ENCODE data around the gene CARMIL3.

CARMIL3 gene

DNA sequence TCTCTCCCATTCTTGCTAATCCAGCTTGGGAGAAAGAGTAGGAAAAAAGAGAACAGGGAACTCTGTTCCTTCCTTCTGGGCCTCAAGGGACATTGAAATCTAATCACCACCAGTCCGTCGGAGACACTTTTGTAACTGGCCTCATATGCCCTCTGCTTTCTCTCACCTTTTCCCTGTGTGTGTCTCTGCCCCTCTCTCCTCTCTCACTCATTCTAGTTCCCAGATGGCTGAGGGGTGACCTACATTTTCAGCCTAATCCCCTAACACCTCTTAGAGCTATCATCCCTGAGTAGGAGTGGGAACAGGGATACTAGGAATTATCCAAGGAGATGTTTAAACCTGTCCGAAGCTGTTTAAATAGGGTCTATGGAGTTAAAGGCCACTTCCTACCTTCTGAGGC, 33.4 kb downstream of the CARMIL3 start:
- no peak for DNase-seq (ENCODE audit: low read depth in 2 of 2)
- H3K4me3 ChIP-seq (replicated peaks in 1 of 2; ENCODE audit: low read depth in 2 of 2, low read length in 2 of 2) = no peak overlapping the region
- TF ChIP-seq, protein P1, sequence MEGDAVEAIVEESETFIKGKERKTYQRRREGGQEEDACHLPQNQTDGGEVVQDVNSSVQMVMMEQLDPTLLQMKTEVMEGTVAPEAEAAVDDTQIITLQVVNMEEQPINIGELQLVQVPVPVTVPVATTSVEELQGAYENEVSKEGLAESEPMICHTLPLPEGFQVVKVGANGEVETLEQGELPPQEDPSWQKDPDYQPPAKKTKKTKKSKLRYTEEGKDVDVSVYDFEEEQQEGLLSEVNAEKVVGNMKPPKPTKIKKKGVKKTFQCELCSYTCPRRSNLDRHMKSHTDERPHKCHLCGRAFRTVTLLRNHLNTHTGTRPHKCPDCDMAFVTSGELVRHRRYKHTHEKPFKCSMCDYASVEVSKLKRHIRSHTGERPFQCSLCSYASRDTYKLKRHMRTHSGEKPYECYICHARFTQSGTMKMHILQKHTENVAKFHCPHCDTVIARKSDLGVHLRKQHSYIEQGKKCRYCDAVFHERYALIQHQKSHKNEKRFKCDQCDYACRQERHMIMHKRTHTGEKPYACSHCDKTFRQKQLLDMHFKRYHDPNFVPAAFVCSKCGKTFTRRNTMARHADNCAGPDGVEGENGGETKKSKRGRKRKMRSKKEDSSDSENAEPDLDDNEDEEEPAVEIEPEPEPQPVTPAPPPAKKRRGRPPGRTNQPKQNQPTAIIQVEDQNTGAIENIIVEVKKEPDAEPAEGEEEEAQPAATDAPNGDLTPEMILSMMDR (IDR thresholded peaks at IDR 0.05; ENCODE audit: low read depth, low read length) = no peak

DNA sequence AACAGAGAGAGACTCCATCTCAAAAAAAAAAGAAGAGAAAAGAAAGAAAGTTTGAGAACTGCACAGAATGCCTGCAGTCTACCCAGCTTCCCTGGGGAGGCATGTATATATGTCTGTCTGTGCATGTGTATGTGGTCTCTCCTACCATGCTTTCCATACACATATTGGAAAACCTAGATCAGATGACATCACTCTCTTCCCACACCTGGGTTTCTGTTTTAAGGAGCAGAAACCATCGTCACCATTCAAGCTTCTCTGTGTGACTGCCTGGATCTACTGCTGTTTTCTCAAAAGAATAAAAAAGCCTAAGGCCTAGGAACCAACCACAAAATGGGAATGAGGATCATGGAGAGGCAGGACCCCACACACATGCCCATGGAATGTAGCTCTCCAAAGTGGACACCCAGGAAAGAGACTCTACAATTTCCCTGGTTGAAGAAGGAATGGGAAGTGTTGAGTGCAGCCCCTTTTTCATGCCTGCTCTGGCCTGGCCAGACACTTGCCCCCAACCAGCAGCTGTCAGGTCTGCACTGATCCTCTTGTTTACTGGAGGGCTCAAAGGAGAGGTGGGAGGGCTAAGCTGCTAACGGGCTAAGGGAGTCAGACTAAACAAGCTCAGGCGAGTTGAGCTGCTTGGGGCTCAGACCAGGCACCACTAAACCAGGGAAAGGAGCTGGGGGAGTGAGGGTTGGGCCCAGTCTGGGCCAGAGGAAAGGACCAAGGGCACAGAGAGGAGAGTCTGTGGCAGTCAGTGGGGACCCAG, 34.6 kb downstream of the CARMIL3 start:
- H3K4me3 ChIP-seq (replicated peaks in 1 of 2; ENCODE audit: low read depth in 2 of 2, low read length in 2 of 2) = no peak overlapping the region
- DNase-seq (ENCODE audit: low read depth in 2 of 2) = no peak
- TF ChIP-seq, protein P1 (IDR thresholded peaks at IDR 0.05; ENCODE audit: low read depth, low read length) = no peak

DNA sequence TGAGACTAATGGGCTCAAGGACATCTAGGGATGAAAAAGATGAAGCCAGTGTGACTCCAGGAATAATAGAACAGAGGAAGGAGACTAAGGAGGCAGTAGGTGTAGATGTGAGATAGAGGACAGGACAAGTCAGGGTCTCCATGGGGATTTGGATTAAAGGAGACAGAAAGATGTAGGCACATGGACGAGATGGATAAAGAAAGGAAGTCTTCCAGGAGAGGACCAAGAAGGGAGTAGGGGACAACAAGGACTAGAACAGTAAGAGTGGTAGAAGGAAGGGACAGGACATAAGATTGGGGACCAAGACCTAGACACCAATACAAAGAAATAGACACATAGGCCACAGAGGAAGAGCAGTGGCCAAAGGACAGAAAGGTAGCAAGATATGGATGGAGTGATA, 35.2 kb downstream of the CARMIL3 start:
- TF ChIP-seq, protein P1 (IDR thresholded peaks at IDR 0.05; ENCODE audit: low read depth, low read length) = no peak
- no peak overlapping the region for H3K4me3 ChIP-seq (replicated peaks in 1 of 2; ENCODE audit: low read depth in 2 of 2, low read length in 2 of 2)
- no peak for DNase-seq (ENCODE audit: low read depth in 2 of 2)

DNA sequence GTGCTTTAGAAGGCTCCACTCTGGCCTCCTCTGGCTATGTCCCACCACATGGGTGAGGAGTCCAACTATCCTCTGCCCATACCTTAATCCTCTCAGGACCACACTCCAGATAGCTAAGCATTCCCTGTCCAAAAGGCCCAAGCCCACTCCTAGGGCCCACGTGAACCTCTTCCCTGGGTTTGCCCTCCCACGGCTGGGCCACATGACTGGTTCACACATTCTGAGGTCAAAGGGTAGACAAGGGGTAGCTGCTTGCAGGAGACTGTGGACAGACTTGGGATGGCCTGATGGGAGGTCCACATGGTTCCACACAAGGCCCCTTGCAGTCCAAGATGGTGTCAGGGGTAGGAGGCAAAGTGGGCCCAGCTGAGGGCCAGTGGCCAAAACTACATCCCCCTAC, 36.3 kb downstream of the CARMIL3 start:
- TF ChIP-seq, protein P1 (IDR thresholded peaks at IDR 0.05; ENCODE audit: low read depth, low read length) = no peak
- H3K4me3 ChIP-seq (replicated peaks in 1 of 2; ENCODE audit: low read depth in 2 of 2, low read length in 2 of 2) = no peak overlapping the region
- DNase-seq (ENCODE audit: low read depth in 2 of 2) = no peak

DNA sequence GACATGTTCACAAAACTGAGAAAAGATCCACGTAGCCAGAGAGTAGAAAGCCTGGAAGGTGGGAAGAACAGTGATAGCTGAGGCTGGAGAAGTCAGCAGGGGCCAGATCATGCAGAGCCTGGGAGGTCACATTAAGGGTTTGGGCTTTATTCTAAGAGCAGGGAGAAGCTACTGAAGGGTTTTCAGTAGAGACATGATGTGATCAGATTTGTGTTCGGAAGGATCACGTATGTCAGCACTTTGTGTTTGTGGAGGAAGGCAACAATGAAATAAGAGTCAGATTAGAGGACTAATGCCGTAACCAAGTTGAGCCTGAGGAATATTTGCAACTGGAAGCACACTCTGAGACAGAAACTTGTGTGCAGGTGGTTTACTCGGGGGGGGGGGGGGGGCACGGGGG, 38.1 kb downstream of the CARMIL3 start:
- DNase-seq (ENCODE audit: low read depth in 2 of 2) = no peak
- no peak overlapping the region for H3K4me3 ChIP-seq (replicated peaks in 1 of 2; ENCODE audit: low read depth in 2 of 2, low read length in 2 of 2)
- TF ChIP-seq, protein P1 (IDR thresholded peaks at IDR 0.05; ENCODE audit: low read depth, low read length) = no peak

DNA sequence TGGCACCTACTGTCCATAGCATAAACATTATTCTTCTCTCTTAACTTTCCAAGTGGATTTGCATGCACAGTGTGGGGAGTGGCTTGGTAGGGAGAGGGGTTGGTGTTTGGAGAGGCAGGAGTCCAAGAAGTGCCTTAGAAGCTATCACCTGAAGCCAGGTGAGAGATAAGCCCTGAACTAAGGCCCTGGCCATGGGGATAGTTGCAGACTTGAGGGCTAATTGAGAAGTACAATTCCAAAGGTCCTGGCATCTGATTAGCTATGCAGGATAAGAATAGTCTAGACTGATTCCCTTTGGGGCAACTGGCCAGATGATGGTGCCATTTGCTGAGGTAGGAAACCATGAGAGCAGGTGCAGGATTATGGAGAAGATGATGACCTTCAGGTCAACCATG, 40.3 kb downstream of the CARMIL3 start:
- DNase-seq (ENCODE audit: low read depth in 2 of 2) = no peak
- no peak overlapping the region for H3K4me3 ChIP-seq (replicated peaks in 1 of 2; ENCODE audit: low read depth in 2 of 2, low read length in 2 of 2)
- TF ChIP-seq, protein P1 (IDR thresholded peaks at IDR 0.05; ENCODE audit: low read depth, low read length) = no peak

Data from cardiac fibroblast (primary cell).